WTC11 (cell line): ENCODE data around the gene UBE2J2. TPM values are rescaled to one million over a fixed set of nuclear protein-coding genes. Genes with fewer than 3 reads are reported as not detected.

Experiments
- ATAC-seq: fragments of 200-7000 bp; cut with Tn5 transposase; 2 replicates; pipeline ENCODE4 v1.10.0; 2021; ENCODE audit warnings: mild to moderate bottlenecking, moderate library complexity
- CTCF ChIA-PET: fragments of 300-600 bp; sonication (Branson Sonifier 250); formaldehyde crosslinking; loops from one replicate; lab custom pipeline; 2021; ENCODE audit warnings: antibody characterized with exemption; lab: Charles Lee
- POLR2A ChIA-PET: fragments of 350-600 bp; sonication (Branson Sonifier 250); formaldehyde crosslinking; loops from one replicate; lab custom pipeline; 2021; ENCODE audit warnings: antibody characterized with exemption; lab: Charles Lee
- DNase-seq: peaks from one replicate; pipeline ENCODE4 v3.0.0; 2021; ENCODE audit warnings: low spot score
- H3K27ac Mint-ChIP-seq: 2 replicates; pipeline ENCODE4 v1.8.0; 2021; ENCODE audit warnings: mixed read lengths
- H3K27me3 Mint-ChIP-seq: 2 replicates; pipeline ENCODE4 v1.8.0; 2021; ENCODE audit warnings: low read depth, mild to moderate bottlenecking, moderate library complexity, mixed read lengths
- H3K36me3 Mint-ChIP-seq: 2 replicates; pipeline ENCODE4 v1.8.0; 2021; ENCODE audit warnings: mixed read lengths
- H3K4me1 Mint-ChIP-seq: 2 replicates; pipeline ENCODE4 v1.8.0; 2022; ENCODE audit warnings: mixed read lengths
- H3K4me3 Mint-ChIP-seq: 2 replicates; pipeline ENCODE4 v1.8.0; 2021; ENCODE audit warnings: mild to moderate bottlenecking, moderate library complexity, mixed read lengths
- H3K9me3 Mint-ChIP-seq: 2 replicates; pipeline ENCODE4 v1.8.0; 2021; ENCODE audit warnings: mixed read lengths
- ATF3 ChIP-seq: sonication (generic); formaldehyde crosslinking; conservative IDR thresholded peaks from 2 replicates; pipeline ENCODE4 v1.8.1; 2022; ENCODE audit warnings: mild to moderate bottlenecking, missing genetic modification reagents
- ERG ChIP-seq: fragments of 250-450 bp; sonication (Bioruptor Pico); IDR thresholded peaks from 2 replicates; pipeline ENCODE4 v1.8.0; 2021; ENCODE audit warnings: mild to moderate bottlenecking
- FOXK1 ChIP-seq: sonication (generic); formaldehyde crosslinking; IDR thresholded peaks from 2 replicates; pipeline ENCODE4 v1.8.0; 2022; ENCODE audit warnings: mild to moderate bottlenecking, moderate library complexity, missing genetic modification reagents
- KAT7 ChIP-seq: sonication (generic); formaldehyde crosslinking; IDR thresholded peaks from 2 replicates; pipeline ENCODE4 v1.8.1; 2023; ENCODE audit warnings: missing genetic modification reagents, mild to moderate bottlenecking, borderline replicate concordance
- MXD4 ChIP-seq: fragments of 250-450 bp; sonication (Bioruptor Pico); IDR thresholded peaks from 2 replicates; pipeline ENCODE4 v1.8.0; 2021; ENCODE audit warnings: mild to moderate bottlenecking, moderate library complexity, borderline replicate concordance
- NR1H2 ChIP-seq: sonication (generic); formaldehyde crosslinking; IDR thresholded peaks from 2 replicates; pipeline ENCODE4 v1.9.0; 2021; ENCODE audit warnings: mild to moderate bottlenecking, moderate library complexity, missing genetic modification reagents
- NR2C2 ChIP-seq: sonication (generic); formaldehyde crosslinking; IDR thresholded peaks from 2 replicates; pipeline ENCODE4 v1.8.0; 2022; ENCODE audit warnings: mild to moderate bottlenecking, missing genetic modification reagents
- OVOL2 ChIP-seq: fragments of 250-450 bp; sonication (Bioruptor Pico); IDR thresholded peaks from 2 replicates; pipeline ENCODE4 v1.9.0; 2021; ENCODE audit warnings: mild to moderate bottlenecking, borderline replicate concordance
- PRRX2 ChIP-seq: fragments of 250-450 bp; sonication (Bioruptor Pico); IDR thresholded peaks from 2 replicates; pipeline ENCODE4 v1.8.0; 2021; ENCODE audit warnings: mild to moderate bottlenecking
- RELA ChIP-seq: sonication (generic); formaldehyde crosslinking; IDR thresholded peaks from 2 replicates; pipeline ENCODE4 v1.8.1; 2022; ENCODE audit warnings: missing genetic modification reagents, mild to moderate bottlenecking, borderline replicate concordance
- RORB ChIP-seq: fragments of 250-450 bp; sonication (Bioruptor Pico); IDR thresholded peaks from 2 replicates; pipeline ENCODE4 v1.9.0; 2021; ENCODE audit warnings: mild to moderate bottlenecking
- SOX15 ChIP-seq: fragments of 250-450 bp; sonication (Bioruptor Pico); IDR thresholded peaks from 2 replicates; pipeline ENCODE4 v1.9.0; 2021; ENCODE audit warnings: mild to moderate bottlenecking
- SP1 ChIP-seq: sonication (generic); formaldehyde crosslinking; conservative IDR thresholded peaks from 2 replicates; pipeline ENCODE4 v1.8.1; 2022; ENCODE audit warnings: missing genetic modification reagents
- TCF7 ChIP-seq: sonication (generic); formaldehyde crosslinking; IDR thresholded peaks from 2 replicates; pipeline ENCODE4 v1.8.0; 2022; ENCODE audit warnings: mild to moderate bottlenecking, low read depth, missing genetic modification reagents, moderate library complexity
- TEAD4 ChIP-seq: sonication (generic); formaldehyde crosslinking; IDR thresholded peaks from 2 replicates; pipeline ENCODE4 v1.8.0; 2022; ENCODE audit warnings: mild to moderate bottlenecking, missing genetic modification reagents
- USF2 ChIP-seq: sonication (generic); formaldehyde crosslinking; IDR thresholded peaks from 2 replicates; pipeline ENCODE4 v1.8.1; 2023; ENCODE audit warnings: mild to moderate bottlenecking, missing genetic modification reagents, moderate library complexity
- ZNF396 ChIP-seq: fragments of 250-450 bp; sonication (Bioruptor Pico); IDR thresholded peaks from 2 replicates; pipeline ENCODE4 v1.8.0; 2021; ENCODE audit warnings: mild to moderate bottlenecking, moderate library complexity, borderline replicate concordance
- total RNA-seq: library from RNA; stranded (reverse); gene quantifications from 3 replicates; pipeline ENCODE4 v1.2.3, GENCODE V29; 2021
- TF ChIP-seq, protein P1 (sequence below): sonication (generic); formaldehyde crosslinking; IDR thresholded peaks from 2 replicates; pipeline ENCODE4 v1.8.1; 2022; ENCODE audit warnings: low read depth, missing genetic modification reagents, borderline replicate concordance
- TF ChIP-seq, protein P2 (sequence below): sonication (generic); formaldehyde crosslinking; IDR thresholded peaks from 2 replicates; pipeline ENCODE4 v1.8.0; 2022; ENCODE audit warnings: mild to moderate bottlenecking, missing genetic modification reagents
- TF ChIP-seq, protein P3 (sequence below): sonication (generic); formaldehyde crosslinking; IDR thresholded peaks from 2 replicates; pipeline ENCODE4 v1.8.1; 2023; ENCODE audit warnings: mild to moderate bottlenecking, moderate library complexity, missing genetic modification reagents
- TF ChIP-seq, protein P4 (sequence below): fragments of 250-450 bp; sonication (Bioruptor Pico); IDR thresholded peaks from 2 replicates; pipeline ENCODE4 v1.9.0; 2021; ENCODE audit warnings: mild to moderate bottlenecking

Gene UBE2J2
- total RNA-seq, 1 experiment from 2014 or later = 72.2 TPM

GRCh38 chr1:1294250-1294890 lies 20.7 kb upstream of the UBE2J2 start (continued):
- TF ChIP-seq NR2C2 (CRISPR knock-in tag) (no peak), RELA (no peak), ATF3 (CRISPR knock-in tag) (no peak), MXD4 (CRISPR knock-in tag) (no peak)
- TF ChIP-seq, protein P1, sequence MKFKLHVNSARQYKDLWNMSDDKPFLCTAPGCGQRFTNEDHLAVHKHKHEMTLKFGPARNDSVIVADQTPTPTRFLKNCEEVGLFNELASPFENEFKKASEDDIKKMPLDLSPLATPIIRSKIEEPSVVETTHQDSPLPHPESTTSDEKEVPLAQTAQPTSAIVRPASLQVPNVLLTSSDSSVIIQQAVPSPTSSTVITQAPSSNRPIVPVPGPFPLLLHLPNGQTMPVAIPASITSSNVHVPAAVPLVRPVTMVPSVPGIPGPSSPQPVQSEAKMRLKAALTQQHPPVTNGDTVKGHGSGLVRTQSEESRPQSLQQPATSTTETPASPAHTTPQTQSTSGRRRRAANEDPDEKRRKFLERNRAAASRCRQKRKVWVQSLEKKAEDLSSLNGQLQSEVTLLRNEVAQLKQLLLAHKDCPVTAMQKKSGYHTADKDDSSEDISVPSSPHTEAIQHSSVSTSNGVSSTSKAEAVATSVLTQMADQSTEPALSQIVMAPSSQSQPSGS (CRISPR knock-in tag) = no peak
- TF ChIP-seq, protein P2, sequence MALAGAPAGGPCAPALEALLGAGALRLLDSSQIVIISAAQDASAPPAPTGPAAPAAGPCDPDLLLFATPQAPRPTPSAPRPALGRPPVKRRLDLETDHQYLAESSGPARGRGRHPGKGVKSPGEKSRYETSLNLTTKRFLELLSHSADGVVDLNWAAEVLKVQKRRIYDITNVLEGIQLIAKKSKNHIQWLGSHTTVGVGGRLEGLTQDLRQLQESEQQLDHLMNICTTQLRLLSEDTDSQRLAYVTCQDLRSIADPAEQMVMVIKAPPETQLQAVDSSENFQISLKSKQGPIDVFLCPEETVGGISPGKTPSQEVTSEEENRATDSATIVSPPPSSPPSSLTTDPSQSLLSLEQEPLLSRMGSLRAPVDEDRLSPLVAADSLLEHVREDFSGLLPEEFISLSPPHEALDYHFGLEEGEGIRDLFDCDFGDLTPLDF (CRISPR knock-in tag) = no peak

- DNase-seq (peak; percentile 73), ATAC-seq (peak; percentile 73)
- Mint-ChIP-seq H3K36me3 (no peaks in the 10 kb centered on the region), H3K27ac (no peak overlapping the region), H3K9me3 (no peaks in the 10 kb centered on the region), H3K4me3 (no peak overlapping the region), H3K27me3 (no peaks in the 10 kb centered on the region), H3K4me1 (peaks cover 4% of the 10 kb centered on the region; the same call in 1 of the 2 replicates)
- CTCF ChIA-PET = interaction anchor here (1.0 to 4.3 kb wide), 2 partner anchors 9 to 171 kb away, joined by 3 to 81 read pairs; no protein-coding TSS in a partner anchor
- TF ChIP-seq RORB (CRISPR knock-in tag) (no peak), OVOL2 (CRISPR knock-in tag) (no peak), TEAD4 (CRISPR knock-in tag) (no peak), PRRX2 (CRISPR knock-in tag) (no peak), NR1H2 (CRISPR knock-in tag) (no peak), SP1 (CRISPR knock-in tag) (peak; percentile 37; the same call in 1 of the 2 replicates), ERG (CRISPR knock-in tag) (no peak), TCF7 (CRISPR knock-in tag) (0 out of 2 replicates have a peak, but pooled peaks have one; percentile 16), SOX15 (CRISPR knock-in tag) (no peak), USF2 (CRISPR knock-in tag) (no peak)
- POLR2A ChIA-PET = no interaction called here
Measured at GRCh38 chr1:1293263-1294249, 19.9 kb upstream of the UBE2J2 start.

DNA sequence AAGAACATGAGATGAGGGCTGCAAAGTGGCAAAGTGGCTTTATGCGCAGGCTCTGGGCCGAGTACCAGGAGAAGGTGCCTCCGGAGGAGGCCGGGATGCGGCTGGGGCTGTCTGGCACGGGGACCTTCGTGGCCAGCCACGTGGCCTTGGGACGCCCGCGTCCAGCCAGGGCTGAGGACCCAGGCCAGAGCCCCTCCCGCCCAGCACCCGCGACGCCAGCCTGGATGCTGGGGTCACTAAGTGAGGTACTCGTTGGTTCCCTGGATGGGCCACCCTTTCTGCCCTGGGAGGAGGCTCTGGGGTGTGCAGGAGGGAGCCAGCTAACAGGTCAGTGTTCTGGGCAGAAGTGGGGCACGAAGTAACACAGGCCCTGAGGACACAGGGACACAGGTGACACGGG lies 19.2 kb upstream of the UBE2J2 start:
- ChIA-PET CTCF (interaction anchor here (0.6 to 4.3 kb wide), 9 partner anchors 9 to 316 kb away, joined by 3 to 81 read pairs (median 7); partner anchors contain the start of genes SCNN1D and UBE2J2), POLR2A (no interaction called here)
- TF ChIP-seq ZNF396 (CRISPR knock-in tag) (no peak), KAT7 (CRISPR knock-in tag) (no peak), FOXK1 (no peak)
- TF ChIP-seq, protein P3, sequence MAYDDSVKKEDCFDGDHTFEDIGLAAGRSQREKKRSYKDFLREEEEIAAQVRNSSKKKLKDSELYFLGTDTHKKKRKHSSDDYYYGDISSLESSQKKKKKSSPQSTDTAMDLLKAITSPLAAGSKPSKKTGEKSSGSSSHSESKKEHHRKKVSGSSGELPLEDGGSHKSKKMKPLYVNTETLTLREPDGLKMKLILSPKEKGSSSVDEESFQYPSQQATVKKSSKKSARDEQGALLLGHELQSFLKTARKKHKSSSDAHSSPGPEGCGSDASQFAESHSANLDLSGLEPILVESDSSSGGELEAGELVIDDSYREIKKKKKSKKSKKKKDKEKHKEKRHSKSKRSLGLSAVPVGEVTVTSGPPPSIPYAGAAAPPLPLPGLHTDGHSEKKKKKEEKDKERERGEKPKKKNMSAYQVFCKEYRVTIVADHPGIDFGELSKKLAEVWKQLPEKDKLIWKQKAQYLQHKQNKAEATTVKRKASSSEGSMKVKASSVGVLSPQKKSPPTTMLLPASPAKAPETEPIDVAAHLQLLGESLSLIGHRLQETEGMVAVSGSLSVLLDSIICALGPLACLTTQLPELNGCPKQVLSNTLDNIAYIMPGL (CRISPR knock-in tag) = no peak
- TF ChIP-seq, protein P4, sequence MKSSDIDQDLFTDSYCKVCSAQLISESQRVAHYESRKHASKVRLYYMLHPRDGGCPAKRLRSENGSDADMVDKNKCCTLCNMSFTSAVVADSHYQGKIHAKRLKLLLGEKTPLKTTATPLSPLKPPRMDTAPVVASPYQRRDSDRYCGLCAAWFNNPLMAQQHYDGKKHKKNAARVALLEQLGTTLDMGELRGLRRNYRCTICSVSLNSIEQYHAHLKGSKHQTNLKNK = no peak
- no peaks in the 10 kb centered on the region for H3K27me3 Mint-ChIP-seq
- H3K27ac Mint-ChIP-seq = no peak overlapping the region
- DNase-seq (no peak), ATAC-seq (no peak)
- peaks cover 4% of the 10 kb centered on the region; the same call in 1 of the 2 replicates for H3K4me1 Mint-ChIP-seq
- no peak overlapping the region for H3K4me3 Mint-ChIP-seq
- no peaks in the 10 kb centered on the region for H3K9me3 Mint-ChIP-seq
- no peaks in the 10 kb centered on the region for H3K36me3 Mint-ChIP-seq
